SK-N-SH treated with all-trans-retinoic acid at 6 μM for 48 hours (cell line): ENCODE results near the gene TPK1.

Experiments
- CREB5 ChIP-seq: fragments of 250-450 bp; sonication (Bioruptor Pico); IDR thresholded peaks from 2 replicates; pipeline ENCODE4 v1.5.1; 2020; ENCODE audit warnings: low read depth, mild to moderate bottlenecking, moderate library complexity
- TCF4 ChIP-seq: fragments of 250-450 bp; sonication (Bioruptor Pico); IDR thresholded peaks from 2 replicates; pipeline ENCODE4 v1.8.0; 2021; ENCODE audit warnings: mild to moderate bottlenecking, moderate library complexity, borderline replicate concordance

GRCh38 chr7:144670218-144670617 lies 165.6 kb downstream of the TPK1 start:
- TF ChIP-seq TCF4 (no peak), CREB5 (CRISPR knock-in tag) (no peak)
